A172 (cell line): ENCODE measurements around the gene ZNF780B. TPM values are rescaled to one million over a fixed set of nuclear protein-coding genes. Genes with fewer than 3 reads are reported as not detected.
"Not testable (repeated sequence)": the region's sequence is repeated elsewhere in the genome, so short reads cannot be mapped to it uniquely, and the experiment has no call there.

Source experiments
- DNase-seq: peaks from one replicate; pipeline ENCODE4 v3.0.0-alpha.2; 2015; ENCODE audit warnings: low spot score
- total RNA-seq: library from RNA; depleted of rRNA; stranded (reverse); fragments of >200 nt; shearing (Covaris generic); gene quantifications from 2 replicates; pipeline ENCODE4 v1.2.3, GENCODE V29; 2014; rRNA removed

The ZNF780B gene
- total RNA-seq, result 5.6 and 7.8 TPM in 2 replicates

GRCh38 chr19:40055832-40056504 lies at the start of gene ZNF780B:
ZNF780B (minus strand) TSS chr19:40056231; CDS start chr19:40050332, 5,899 bp downstream.
- peak; percentile 61 for DNase-seq

GRCh38 chr19:40104754-40105153 lies 48.7 kb upstream of the ZNF780B start:
- no peak for DNase-seq

GRCh38 chr19:40103600-40103999 lies 47.6 kb upstream of the ZNF780B start:
- no peak for DNase-seq

- no peak for DNase-seq
Measured at GRCh38 chr19:40101813-40102212, 45.8 kb upstream of the ZNF780B start.

GRCh38 chr19:40093416-40093815 lies 37.4 kb upstream of the ZNF780B start:
- no peak for DNase-seq

GRCh38 chr19:40091205-40092129 lies 35.4 kb upstream of the ZNF780B start:
- DNase-seq, result no peak

- DNase-seq, result peak; percentile 57
Measured at GRCh38 chr19:40090241-40091204, 34.5 kb upstream of the ZNF780B start, which contains the start of gene ZNF780A. ZNF780A (minus strand) TSS chr19:40090943; CDS start chr19:40084753, 6,190 bp downstream.

GRCh38 chr19:40089462-40089861 lies 33.4 kb upstream of the ZNF780B start:
- DNase-seq, result no peak

GRCh38 chr19:40088299-40089047 lies 32.4 kb upstream of the ZNF780B start:
- DNase-seq, result no peak

GRCh38 chr19:40084948-40085347 lies 28.9 kb upstream of the ZNF780B start:
- DNase-seq, result no peak

GRCh38 chr19:40081411-40081810 lies 25.4 kb upstream of the ZNF780B start:
- DNase-seq, result no peak

- DNase-seq, result no peak
Measured at GRCh38 chr19:40080289-40080688, 24.3 kb upstream of the ZNF780B start.

- no peak for DNase-seq
Measured at GRCh38 chr19:40078377-40078776, 22.3 kb upstream of the ZNF780B start.

- no peak for DNase-seq
Measured at GRCh38 chr19:40070058-40070457, 14.0 kb upstream of the ZNF780B start.

GRCh38 chr19:40059624-40060023 lies 3.6 kb upstream of the ZNF780B start:
- no peak for DNase-seq

GRCh38 chr19:40057166-40057565 lies 1.1 kb upstream of the ZNF780B start:
- DNase-seq, result no peak

- no peak for DNase-seq
Measured at GRCh38 chr19:40056505-40056904, 474 bp upstream of the ZNF780B start.

GRCh38 chr19:40055049-40055448 lies 982 bp downstream of the ZNF780B start:
- no peak for DNase-seq

GRCh38 chr19:40054632-40055031 lies 1.4 kb downstream of the ZNF780B start:
- DNase-seq, result no peak

GRCh38 chr19:40053491-40053890 lies 2.5 kb downstream of the ZNF780B start:
- DNase-seq, result no peak

GRCh38 chr19:40041718-40042117 lies 14.3 kb downstream of the ZNF780B start:
- DNase-seq, result not testable (repeated sequence)
